Suppressor macrophage treated with lipopolysaccharide for 1 hour (primary cell): ENCODE measurements around the gene CCM2.
"Not testable (repeated sequence)": the region's sequence is repeated elsewhere in the genome, so short reads cannot be mapped to it uniquely, and the experiment has no call there.

Experiments used
- DNase-seq, 3 donors: peaks; one replicate each; pipeline ENCODE4 v3.0.0-alpha.2; 2020 to 2022

Gene CCM2

DNA sequence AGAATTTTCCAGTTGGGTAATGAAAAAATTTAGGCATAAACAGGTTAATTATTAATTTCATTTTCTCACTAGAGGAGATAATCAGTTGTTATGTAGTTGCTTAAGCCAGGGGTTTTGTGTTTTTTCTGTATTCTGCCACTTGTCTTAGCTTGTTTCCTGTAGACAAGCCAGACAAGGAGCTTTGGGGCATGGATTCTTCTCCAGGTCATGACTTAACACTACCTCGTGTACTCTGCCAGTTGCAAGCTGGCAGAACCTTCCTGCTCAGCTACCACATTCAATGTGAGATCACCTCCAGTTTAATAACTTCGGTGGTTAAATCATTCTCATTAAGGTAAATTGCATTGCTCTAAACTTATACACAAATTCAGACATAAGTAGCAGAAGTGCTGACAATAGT is 1.8 kb downstream of the CCM2 start:
- DNase-seq: no peak

DNA sequence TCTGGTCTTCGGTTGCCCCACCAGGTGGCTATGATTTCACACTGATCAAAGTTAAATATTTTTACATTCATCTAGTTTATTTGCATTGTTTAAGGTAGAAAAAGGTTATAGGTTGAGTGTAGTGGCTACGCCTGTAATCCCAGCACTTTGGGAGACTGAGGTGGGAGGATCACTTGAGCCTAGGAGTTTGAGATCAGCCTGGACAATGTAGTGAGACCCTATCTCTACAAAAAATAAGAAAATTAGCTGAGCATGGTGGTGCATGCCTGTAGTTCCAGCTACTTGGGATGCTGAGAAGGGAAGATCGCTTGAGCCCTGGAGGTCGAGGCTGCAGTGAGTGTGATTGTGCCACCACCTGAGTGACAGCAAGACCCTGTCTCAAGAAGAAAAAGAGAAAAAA is 3.8 kb downstream of the CCM2 start:
- DNase-seq: no peak

DNA sequence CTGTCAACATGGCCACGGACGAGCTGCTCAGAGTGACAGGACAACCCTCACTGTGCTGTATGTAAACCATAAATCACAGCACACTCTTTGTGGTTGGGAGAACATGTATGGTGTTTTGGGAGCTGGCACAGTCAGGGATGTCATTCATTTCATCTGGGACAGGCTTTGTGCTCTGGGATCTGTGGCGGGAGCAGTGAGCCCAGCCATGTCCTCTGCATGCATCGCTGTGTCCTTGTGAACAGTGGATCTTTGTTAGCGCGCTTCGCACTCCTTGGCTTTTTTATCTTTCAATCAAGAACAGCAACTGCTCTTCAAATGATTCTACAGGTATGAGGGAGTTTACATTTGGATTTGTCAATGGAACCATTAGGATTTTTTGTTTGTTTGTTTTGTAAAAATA is 7.1 kb downstream of the CCM2 start:
- DNase-seq: no peak

DNA sequence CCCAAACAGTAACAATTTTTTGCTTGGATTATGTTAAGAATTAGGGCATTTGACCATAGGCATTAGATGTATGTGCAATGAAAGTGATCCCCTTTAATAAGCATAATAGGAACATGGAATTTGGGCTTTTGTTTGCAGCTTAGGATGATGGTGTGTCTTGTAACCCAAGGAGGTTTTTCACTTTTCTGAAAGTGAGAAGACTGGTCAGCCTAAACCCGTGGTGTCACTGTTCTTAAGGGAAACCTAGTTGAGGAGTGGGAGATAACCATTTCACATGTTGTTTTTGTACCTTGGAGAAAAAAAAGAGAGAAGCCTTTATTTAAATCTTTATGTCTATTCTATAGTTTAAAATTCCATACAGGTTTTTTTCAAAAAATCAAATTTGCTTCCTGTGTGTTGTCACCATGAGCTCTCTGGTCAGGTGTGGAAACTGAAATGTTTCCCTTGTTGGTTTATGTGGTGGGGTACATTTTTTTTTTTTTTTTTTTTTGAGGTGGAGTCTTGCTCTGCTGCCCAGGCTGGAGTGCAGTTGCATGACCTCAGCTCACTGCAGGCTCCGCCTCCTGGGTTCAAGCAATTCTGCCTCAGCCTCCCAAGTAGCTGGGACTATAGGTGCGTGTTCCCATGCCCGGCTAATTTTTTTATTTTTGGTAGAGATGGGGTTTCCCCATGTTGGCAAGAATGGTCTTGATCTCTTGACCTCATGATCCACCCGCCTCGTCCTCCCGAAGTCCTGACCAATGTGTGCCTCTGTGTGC is 7.7 kb downstream of the CCM2 start:
- no peak for DNase-seq

DNA sequence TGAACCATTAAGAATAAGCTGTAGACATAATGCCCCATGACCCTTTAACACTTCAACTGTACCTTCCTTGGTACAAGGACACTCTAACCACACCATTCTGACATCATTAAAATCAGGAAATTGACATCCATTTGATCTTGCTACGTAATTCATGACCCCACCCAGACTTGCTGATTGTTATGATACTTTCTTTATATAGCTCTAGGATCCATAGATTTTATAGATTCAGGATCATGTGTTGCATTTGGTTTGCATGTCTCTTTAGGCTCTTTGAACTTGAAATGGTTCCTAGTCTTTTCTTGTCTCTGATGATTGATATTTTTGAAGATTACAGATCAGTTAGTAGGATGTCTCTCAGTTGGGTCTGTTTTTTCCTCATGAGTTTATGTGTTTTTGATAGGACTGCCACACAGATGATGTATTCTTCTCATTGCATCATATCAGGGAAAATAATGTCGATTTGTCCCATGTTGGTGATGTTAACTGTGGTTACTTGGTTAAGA is 13.5 kb downstream of the CCM2 start:
- DNase-seq: no peak

DNA sequence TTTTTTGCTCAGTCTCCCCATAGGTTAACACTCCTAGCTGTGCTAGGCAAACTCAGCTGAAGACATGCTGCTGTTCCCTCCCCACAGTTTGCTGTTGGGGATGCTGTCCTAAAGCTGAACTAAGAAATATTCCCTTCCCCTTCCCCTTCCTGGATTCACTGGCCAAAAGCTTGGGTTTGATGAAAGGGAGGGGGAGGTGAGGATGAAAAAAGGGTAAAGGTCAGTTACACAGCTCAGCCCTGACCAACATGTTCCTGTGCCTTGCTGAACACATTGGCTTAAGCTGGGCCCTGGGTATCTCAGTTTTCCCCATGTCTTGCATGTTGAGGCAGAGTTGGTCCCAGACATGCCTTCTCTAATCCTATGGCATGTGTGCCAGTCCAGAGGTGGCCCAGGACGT is 15.3 kb downstream of the CCM2 start:
- no peak for DNase-seq

DNA sequence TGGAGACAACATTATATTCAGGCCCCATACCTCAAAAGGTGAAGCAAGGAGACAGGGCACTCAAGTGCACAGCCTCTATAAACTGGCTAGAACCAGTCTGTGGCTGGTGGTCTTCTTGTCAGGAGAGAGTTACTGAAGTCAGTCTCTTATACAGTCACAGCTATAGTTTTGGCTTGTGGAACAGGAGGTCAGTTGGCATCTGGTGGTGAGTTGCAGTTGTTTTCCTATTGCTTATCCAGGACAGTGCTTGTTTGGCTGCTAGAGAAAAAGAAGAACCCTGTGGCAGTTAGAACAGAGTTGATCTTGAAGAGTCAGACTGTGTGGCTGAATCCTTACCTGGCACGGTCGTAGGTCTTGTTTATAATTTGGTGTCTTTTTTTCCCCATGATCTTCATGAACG is 17.3 kb downstream of the CCM2 start:
- no peak for DNase-seq

DNA sequence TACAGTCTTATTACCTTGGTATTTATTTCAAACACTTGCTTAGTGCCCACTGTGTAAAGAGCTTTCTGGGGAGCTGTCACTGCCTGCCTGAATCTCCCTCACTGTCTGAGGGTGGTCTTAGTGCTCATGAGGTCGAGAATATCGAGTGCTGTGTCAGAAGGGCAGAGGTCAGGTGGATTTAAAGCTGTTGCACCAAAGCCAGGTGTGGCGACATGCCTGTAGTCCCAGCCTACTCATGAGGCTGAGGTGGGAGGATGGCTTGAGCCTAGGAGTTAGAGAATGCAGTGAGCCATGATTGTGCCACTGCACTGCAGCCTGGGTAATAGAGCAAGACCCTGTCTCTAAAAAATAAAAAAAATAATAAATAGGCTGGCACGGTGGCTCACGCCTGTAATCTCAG is 20.9 kb downstream of the CCM2 start:
- no peak for DNase-seq

DNA sequence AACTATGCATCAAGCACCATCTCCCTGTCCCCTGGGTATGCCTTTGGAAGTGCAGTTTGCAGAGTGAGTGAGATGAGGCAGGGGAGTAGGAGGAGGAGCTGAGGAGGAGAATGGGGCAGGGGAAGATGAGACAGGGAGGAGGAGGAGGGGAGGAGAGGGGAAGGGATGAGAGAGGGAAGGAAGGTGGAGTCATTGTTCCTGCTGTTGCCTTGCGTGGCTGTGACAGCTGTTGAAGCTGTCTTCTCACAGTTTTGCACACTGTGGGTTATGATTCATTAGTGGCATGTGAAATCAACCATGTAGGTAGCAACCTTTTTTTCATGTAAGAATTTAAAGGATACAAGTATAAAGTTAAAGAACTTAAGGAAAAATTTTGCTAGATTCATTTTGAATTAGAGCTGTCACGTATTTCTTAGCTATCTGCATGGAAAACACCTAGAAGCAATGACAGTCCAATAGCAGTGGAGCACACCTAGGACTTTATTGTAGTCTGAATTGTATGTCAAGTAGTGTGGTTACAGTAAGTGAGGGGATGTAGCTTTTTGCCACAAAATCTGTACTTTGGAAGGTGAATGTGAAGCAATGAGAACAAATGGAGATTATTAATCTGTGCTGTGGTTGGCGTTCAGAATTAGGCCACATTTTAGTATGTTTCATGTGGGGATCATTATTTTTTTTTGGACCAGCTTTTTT is 21.7 kb downstream of the CCM2 start:
- peak; percentile 50 to 57 (median 51) for DNase-seq

DNA sequence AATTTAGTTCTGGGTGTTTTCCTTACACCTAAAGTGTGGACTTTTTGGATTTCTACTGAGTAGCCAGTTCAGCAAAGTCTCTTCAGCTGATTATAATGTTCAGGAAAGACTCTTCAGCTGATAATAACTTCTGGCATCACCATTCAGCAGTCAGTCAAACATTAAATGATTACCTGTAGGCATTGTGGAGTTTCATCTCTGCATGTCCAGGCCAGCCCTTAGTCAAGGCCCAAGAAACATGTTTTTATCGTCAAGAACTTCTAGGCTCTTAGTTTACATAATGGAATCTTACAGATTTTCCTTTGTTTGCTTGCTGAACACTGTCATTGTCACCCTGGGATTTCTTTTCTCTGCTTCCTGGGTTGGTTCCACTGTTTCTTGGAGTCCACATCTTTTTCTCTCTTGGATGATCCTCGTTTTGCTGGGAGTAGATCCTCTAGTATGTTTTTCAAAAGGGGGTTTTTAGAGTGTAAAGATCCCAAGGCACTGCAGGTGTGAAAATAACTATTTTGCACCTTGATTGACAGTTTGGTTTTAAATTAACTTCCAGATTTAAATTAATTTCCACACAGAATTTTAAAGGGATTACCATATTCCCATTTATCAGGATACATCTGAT is 24.2 kb downstream of the CCM2 start:
- no peak for DNase-seq

DNA sequence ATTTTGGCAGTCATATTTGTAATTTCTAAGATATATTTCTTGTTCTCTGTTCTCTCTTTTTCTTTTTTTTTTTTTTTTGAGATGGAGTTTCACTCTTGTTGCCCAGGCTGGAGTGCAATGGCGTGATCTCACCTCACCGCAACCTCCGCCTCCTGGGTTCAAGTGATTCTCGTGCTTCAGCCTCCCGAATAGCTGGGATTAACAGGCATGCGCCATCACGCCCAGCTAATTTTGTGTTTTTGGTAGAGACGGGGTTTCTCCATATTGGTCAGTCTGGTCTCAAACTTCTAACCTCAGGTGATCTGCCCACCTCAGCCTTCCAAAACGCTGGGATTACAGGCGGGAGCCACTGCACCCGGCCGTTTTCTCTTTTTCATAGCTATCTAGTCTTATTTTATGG is 25.5 kb downstream of the CCM2 start:
- DNase-seq: not testable (repeated sequence)

DNA sequence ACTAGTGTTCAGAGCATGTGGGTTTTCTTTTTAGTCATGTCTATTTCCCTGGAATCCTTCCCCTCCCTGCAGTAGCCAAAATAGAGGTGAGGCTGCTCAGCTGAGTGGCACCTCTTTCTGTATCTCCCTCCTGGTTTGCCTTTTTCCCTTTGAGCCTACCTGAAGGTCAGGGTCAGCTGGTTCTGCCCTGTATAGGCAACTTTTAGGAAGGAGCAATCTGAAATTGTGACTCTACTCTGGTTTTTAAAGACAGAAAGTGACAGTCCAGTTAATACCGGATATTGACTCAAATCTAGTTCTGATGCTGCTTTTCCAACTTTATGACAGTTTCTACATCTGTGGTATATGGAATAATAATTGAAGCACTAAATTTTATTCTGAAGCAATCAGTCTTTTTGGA is 26.0 kb downstream of the CCM2 start:
- DNase-seq: no peak

DNA sequence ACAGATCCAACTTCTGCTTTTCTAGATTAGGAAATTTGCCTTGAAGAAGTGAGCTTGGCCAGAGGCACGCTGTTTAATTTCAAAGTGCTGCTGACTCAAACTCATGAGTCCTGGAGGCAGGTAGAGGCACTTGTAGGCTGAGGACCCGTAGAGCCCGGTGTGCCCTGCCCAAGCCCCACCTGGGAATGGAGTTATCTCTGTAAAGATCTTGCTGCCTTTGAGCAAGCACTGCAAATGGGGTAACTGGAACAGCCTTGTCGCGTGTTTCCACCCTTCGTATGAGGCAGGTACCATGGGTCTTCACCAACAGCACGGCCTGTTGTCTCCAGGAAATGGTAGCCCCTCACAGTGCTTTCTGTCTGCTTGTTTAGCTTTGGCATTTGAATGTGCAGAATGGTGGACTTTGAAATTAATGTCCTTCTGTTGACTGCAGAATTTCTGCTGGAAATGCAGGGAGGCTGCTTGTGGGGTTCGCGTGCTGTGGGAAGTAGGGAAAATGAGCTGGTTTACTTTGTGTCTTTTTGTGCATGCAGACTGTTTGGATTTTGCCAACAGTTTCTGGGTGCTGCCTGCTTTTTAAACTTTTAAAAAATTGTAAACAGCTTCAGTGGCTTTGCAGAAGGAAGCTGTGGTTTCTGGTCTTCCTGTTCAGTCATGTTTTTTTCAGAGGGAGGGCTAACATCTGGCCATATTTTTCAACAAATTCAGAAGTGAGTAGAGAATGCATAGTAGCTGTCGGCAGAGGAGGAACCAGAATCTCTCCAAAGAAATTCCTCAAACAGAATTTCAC is 27.2 kb downstream of the CCM2 start:
- peak; percentile 60 to 82 (median 79) for DNase-seq

DNA sequence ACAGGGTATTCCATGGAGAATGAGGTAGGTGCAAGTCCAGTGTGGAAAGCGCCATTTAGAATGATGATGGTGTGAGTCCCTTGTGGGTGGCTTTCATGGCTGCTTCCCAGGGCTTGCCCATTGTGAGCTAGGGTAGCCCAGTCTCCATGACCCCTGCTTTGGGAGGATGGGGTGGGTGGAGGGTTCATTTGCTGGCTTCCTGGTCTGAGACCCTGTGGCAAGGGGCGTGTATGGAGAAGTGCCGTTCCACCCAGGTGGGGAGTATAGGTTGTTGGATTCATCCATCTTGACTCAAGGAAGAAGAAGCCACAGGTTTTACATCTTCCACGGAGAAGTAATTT is 27.7 kb downstream of the CCM2 start:
- DNase-seq: no peak

DNA sequence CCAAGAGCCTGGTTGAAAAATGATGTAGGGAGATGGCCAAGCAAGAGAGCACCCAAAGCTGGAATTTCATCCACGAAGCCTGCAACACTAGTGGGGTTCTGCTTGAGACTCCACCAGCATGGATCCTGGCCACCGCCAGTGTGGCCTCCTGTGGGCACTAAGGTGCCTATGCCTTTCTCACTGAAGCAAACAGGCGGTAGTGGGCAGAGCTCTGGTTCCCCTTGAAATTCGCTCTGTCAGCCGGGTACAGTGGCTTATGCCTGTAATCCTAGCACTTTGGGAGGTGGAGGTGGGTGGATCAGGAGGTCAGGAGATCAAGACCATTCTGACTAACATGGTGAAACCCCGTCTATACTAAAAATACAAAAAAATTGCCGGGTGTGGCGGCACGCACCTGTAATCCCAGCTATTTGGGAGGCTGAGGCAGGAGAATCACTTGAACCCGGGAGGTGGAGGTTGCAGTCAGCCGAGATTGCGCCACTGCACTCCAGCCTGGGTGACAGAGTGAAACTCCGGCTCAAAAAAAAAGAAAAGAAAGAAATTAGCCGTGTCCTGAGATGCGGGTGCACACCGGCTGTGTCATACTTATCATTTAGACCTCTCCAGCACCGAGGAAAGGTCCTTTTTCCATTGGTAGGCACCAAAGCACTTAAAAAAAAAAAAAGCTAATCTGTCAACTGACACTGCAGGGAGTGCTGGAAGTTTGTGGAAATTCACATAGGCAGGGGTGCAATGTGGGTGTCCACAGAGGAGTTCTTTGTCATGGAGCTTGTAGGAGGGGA is 28.3 kb downstream of the CCM2 start:
- peak in 2 of 3 donors; percentile 26 to 28 for DNase-seq

DNA sequence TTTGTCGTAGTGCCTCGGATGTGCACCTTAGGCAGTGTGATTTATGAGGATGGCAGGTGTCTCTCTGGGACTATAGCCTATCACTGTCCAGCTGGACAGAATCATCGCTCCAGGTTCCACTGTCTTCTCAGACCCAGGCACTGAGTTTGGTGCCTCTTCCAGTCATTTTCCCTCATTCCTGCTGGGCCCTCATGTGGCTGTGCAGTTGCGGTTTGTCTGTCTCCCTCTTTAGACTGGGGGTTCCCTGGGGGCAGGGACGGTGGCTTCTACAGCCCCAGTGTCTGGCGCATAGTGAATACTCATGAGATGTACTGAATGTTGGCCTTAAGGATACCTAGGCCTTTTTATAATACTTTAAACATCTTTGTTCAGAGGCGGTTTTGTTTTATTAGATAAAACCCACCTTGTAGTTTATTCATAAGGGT is 28.9 kb downstream of the CCM2 start:
- DNase-seq: no peak

DNA sequence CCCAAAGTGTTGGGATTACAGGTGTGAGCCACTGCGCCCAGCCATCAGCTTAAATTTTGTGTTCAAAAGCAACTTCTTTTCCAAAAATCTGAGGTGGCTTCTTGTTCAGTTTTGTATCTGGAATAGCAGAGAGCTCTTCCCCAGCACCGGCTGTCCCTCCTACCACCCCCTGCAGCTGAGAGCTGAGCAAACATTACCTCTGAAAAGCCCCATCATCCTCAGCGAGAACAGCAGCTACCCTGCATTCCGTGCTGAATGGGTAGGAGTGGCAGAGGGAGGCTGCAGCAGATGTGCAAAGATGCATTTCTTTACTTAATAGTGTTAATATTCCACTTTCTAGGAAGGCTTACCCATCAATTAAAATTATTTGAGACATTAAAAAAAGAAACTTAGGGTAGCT is 31.8 kb downstream of the CCM2 start:
- no peak for DNase-seq

DNA sequence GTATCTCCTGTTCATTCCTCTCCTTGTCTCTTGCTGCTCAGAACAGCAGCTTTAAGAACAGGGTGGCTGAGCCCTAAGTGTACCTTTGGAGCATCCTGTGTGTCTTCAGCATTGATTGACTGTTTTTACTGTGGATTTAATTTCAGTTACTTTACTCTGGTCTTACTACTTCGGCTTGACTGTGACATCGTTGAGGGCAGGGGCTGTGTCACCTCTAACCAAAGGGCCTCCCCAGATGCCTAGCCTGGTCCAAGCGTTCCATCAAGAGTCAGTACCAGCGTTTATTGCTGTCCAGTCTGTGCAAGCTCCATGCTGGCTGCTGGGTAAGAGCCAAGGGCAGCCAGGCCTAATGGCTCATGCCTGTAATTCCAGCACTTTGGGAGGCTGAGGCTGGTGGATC is 32.4 kb downstream of the CCM2 start:
- no peak for DNase-seq

DNA sequence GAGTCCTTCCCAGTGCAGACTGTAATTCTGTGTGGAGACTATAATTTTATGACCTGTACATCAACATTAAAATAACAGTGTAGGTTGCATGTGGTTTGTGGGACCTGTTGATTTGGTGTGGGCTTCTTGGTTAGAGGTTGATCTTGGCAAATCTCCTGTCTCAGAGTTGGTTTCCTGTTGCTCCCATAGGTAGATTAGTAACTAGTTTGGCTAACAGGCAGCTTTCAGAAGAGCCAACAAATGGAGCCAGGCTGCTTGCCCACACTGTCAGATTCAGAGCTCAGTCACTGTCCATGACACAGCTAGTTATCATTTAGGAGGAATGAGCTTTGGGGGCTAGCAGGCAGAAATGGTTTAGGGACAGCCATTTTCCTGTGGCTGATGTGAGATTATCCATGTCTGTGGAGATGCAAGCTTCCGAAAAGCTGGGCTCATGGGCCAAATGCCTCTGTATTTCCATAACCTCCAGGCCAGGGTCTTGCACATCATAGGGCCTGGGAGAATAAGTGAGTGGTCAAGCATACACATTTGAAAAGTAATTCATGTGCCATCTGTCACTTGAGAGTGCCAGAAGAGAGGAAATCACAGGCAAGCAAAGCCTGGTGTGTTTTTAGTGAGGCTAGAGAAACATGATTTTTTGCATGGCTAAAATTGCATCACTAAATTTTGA is 33.4 kb downstream of the CCM2 start:
- no peak for DNase-seq

DNA sequence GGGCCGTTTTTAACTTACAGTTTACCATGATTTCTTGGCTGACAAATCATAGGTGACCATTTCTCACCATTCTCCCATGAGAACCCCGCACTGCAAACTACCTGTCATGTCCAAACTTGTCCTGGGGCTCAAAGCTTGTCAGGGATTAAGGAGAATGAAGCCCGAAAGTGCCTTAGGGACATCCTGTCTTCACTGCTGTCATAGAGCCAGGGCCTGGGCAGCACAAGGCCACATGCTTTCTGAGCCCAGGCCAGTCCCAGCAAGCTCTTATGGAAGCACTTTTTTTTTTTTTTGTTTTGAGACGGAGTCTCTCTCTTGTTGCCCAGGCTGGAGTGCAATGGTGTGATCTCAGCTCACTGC is 33.9 kb downstream of the CCM2 start:
- DNase-seq: no peak

DNA sequence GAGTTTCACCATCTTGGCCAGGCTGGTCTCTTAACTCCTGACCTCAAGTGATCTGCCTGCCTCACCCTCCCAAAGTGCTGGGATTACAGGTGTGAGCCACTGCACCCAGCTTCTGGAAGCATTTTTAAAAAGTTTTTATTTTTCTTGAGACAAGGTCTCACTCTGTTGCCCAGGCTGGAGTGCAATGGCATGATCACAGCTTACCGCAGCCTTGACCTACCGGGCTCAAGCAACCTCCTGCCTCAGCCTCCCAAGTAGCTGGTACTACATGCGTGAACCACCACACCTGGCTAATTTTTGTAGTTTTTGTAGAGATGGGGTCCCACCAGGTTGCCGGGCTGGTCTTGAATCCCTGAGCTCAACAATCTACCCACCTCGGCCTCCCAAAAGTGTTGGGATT is 34.7 kb downstream of the CCM2 start:
- not testable (repeated sequence) for DNase-seq

DNA sequence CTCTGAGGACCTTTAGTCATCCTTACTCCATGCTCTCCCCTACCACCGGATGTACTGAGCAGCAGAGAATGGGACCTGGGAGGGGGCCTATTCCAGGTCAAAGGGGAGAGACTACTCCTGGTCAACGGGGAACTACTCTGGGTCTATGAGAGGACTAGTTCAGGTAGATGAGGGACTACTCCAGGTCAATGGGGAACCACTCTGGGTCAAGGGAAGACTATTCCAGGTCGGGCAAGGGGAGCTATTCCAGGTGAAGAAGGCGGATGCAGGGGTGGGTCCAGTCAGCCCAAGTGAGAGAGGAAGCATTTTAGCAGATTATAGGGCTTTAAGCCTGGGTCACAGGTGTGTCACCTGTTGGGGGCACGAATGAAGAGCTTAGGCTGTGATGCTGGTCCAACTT is 35.4 kb downstream of the CCM2 start:
- DNase-seq: no peak
